K562 (cell line): ENCODE results near the gene WNK2. TPM values are rescaled to one million over a fixed set of nuclear protein-coding genes. Genes with fewer than 3 reads are reported as not detected.

ENCODE experiments used
- ATAC-seq: fragments of 200-7000 bp; cut with Tn5 transposase; 3 replicates; pipeline ENCODE4 v1.9.1; 2020; ENCODE audit warnings: moderate library complexity
- BruUV-seq: library from RNA; stranded (reverse); fragments of 400-500 nt; replicated peaks from 2 replicates; lab custom pipeline; 2021; lab: Mats Ljungman, UMichigan
- CTCF ChIA-PET: fragments of 300-600 bp; formaldehyde crosslinking; extraction: SDS; loops from one replicate; lab custom pipeline; 2021; ENCODE audit warnings: low intra/inter-chr PET ratio; lab: Yijun Ruan, JAX
- POLR2A ChIA-PET: fragments of 300-600, 350-650 bp; sonication (Branson Sonifier 250); formaldehyde crosslinking; extraction: SDS; loops from one replicate; lab custom pipeline; 2021; ENCODE audit warnings: antibody characterized with exemption, inconsistent platforms; lab: Yijun Ruan, JAX
- DNase-seq, 4 experiments: peaks; one replicate each; pipeline versions ENCODE4 v3.0.0 to v3.0.0-alpha.2; 2011 to 2018; ENCODE audit warnings: low spot score in 3 of 4, mixed read lengths in 3 of 4; ENCODE audit errors: extremely low read depth in 1 of 4
- FAIRE-seq: peaks from 2 replicates; lab custom pipeline; 2011; peaks lifted over from hg19 to GRCh38; lab: Jason Lieb, UNC
- H2AFZ ChIP-seq: 2 replicates; pipeline ENCODE4 v1.6.0; 2011; ENCODE audit warnings: low read depth, low read length, control low read depth, inconsistent platforms
- H3K27ac ChIP-seq: fragments of 200-600 bp; 3 replicates; pipeline ENCODE4 v1.8.0; 2011; ENCODE audit warnings: low read depth, mild to moderate bottlenecking, control low read depth, inconsistent platforms, low read length, moderate library complexity, mixed read lengths; ENCODE audit errors: extremely low read depth
- H3K27me3 ChIP-seq, 2 experiments: fragments of 300-600 bp in 1 of 2; 2 replicates in 1 of 2; 3 replicates in 1 of 2; pipeline versions ENCODE4 v1.6.0 to v1.8.0; 2011; ENCODE audit warnings: inconsistent platforms in 2 of 2, low read length in 2 of 2, mild to moderate bottlenecking in 1 of 2, mixed read lengths in 1 of 2, moderate library complexity in 1 of 2; ENCODE audit not compliant: control insufficient read depth in 2 of 2, insufficient read depth in 2 of 2
- H3K36me3 ChIP-seq: fragments of 300-600 bp; 3 replicates; pipeline ENCODE4 v1.8.0; 2011; ENCODE audit warnings: mild to moderate bottlenecking, low read length, inconsistent platforms; ENCODE audit not compliant: control insufficient read depth, insufficient read depth
- H3K4me1 ChIP-seq, 2 experiments: fragments of 200-600 bp in 1 of 2; replicated peaks in 1 of 2; 2 replicates in 1 of 2; 3 replicates in 1 of 2; pipeline versions ENCODE4 v1.5.1 to v1.8.0; 2011; ENCODE audit warnings: inconsistent platforms in 2 of 2, low read length in 2 of 2, mild to moderate bottlenecking in 1 of 2, mixed read lengths in 1 of 2, moderate library complexity in 1 of 2; ENCODE audit not compliant: control insufficient read depth in 2 of 2, insufficient read depth in 2 of 2
- H3K4me2 ChIP-seq: 2 replicates; pipeline ENCODE4 v1.6.1; 2011; ENCODE audit warnings: low read length, control low read depth, inconsistent platforms, mixed read lengths; ENCODE audit not compliant: insufficient read depth
- H3K4me3 ChIP-seq: fragments of 200-600 bp; sonication (generic), shearing (Covaris generic); 2 replicates; pipeline ENCODE4 v1.5.1; 2016; ENCODE audit warnings: control low read depth, inconsistent platforms
- H3K79me2 ChIP-seq: fragments of 200-600 bp; 3 replicates; pipeline ENCODE4 v1.8.0; 2011; ENCODE audit warnings: low read length, inconsistent platforms; ENCODE audit not compliant: control insufficient read depth, insufficient read depth
- H3K9ac ChIP-seq, 2 experiments: 2 replicates each; pipeline versions ENCODE4 v1.6.0 to v1.6.1; 2011; ENCODE audit warnings: low read depth in 2 of 2, low read length in 2 of 2, control low read depth in 1 of 2, inconsistent platforms in 1 of 2, mild to moderate bottlenecking in 1 of 2, mixed read lengths in 1 of 2; ENCODE audit not compliant: insufficient read depth in 1 of 2
- H3K9me1 ChIP-seq: one replicate; pipeline ENCODE4 v1.6.0; 2011; ENCODE audit warnings: inconsistent platforms, mild to moderate bottlenecking, low read length, moderate library complexity; ENCODE audit not compliant: control insufficient read depth, insufficient read depth
- H3K9me3 ChIP-seq: replicated peaks from 2 replicates; pipeline ENCODE4 v1.5.1; 2011; ENCODE audit warnings: low read depth, low read length, inconsistent platforms; ENCODE audit not compliant: control insufficient read depth, insufficient read depth
- H4K20me1 ChIP-seq: replicated peaks from 2 replicates; pipeline ENCODE4 v1.6.1; 2011; ENCODE audit warnings: low read length, inconsistent platforms, mixed read lengths; ENCODE audit not compliant: control insufficient read depth, insufficient read depth
- ARHGAP35 ChIP-seq: fragments of 450-650 bp; IDR thresholded peaks from 2 replicates; pipeline ENCODE4 v1.6.1; 2018; ENCODE audit not compliant: partially characterized antibody
- HDAC1 ChIP-seq, 2 experiments: fragments of 450-650 bp; IDR thresholded peaks; 2 replicates each; pipeline ENCODE4 v1.6.1; 2016 to 2017; ENCODE audit warnings: inconsistent platforms in 1 of 2, mild to moderate bottlenecking in 1 of 2, moderate library complexity in 1 of 2
- HDAC2 ChIP-seq: fragments of 450-650 bp; IDR thresholded peaks from 2 replicates; pipeline ENCODE4 v1.6.1; 2016; ENCODE audit warnings: mild to moderate bottlenecking
- HMGN3 ChIP-seq: IDR thresholded peaks from 2 replicates; pipeline ENCODE4 v1.6.1; 2011; ENCODE audit warnings: borderline replicate concordance, low read depth, mild to moderate bottlenecking, mixed read lengths, low read length; ENCODE audit not compliant: insufficient read length; ENCODE audit errors: extremely low read depth
- KAT7 ChIP-seq: sonication (generic); formaldehyde crosslinking; IDR thresholded peaks from 2 replicates; pipeline ENCODE4 v1.8.0; 2022; ENCODE audit warnings: missing genetic modification reagents, mild to moderate bottlenecking, borderline replicate concordance
- KDM5B ChIP-seq: fragments of 200-600 bp; sonication (generic); IDR thresholded peaks from 2 replicates; pipeline ENCODE4 v1.6.1; 2012; ENCODE audit warnings: low read depth, mild to moderate bottlenecking, moderate library complexity, low read length, control low read depth, inconsistent platforms; ENCODE audit not compliant: insufficient replicate concordance
- KLF16 ChIP-seq: IDR thresholded peaks from 2 replicates; pipeline ENCODE4 v1.6.1; 2016; ENCODE audit warnings: antibody characterized with exemption
- TAF1 ChIP-seq: IDR thresholded peaks from 2 replicates; pipeline ENCODE4 v1.6.1; 2011; ENCODE audit warnings: mild to moderate bottlenecking, low read length, moderate library complexity; ENCODE audit not compliant: insufficient read depth, control insufficient read depth, severe bottlenecking; ENCODE audit errors: extremely low read depth
- TFAM ChIP-seq: fragments of 250-450 bp; sonication (Bioruptor Pico); conservative IDR thresholded peaks from 2 replicates; pipeline ENCODE4 v1.5.0; 2021; ENCODE audit warnings: mild to moderate bottlenecking, moderate library complexity
- ZNF311 ChIP-seq: fragments of 250-450 bp; sonication (Bioruptor Pico); IDR thresholded peaks from 2 replicates; pipeline ENCODE4 v1.4.0; 2020; ENCODE audit warnings: mild to moderate bottlenecking, moderate library complexity
- ZNF586 ChIP-seq: fragments of 450-650 bp; formaldehyde crosslinking; conservative IDR thresholded peaks from 2 replicates; pipeline ENCODE4 v1.4.0; 2020; ENCODE audit warnings: mild to moderate bottlenecking, moderate library complexity
- WGBS: fragments of 100-300 bp; shearing (Covaris generic); methylation state at CpG from one replicate; pipeline ENCODE4 v1.1.6; 2016; ENCODE audit warnings: low coverage, mixed read lengths; ENCODE audit not compliant: insufficient coverage; ENCODE audit errors: missing lambda C conversion rate; 5-methylcytosine and 5-hydroxymethylcytosine counted together
- in situ Hi-C: fragments of 300-500 bp; cut with MboI; formaldehyde crosslinking; loops from 4 replicates; pipeline ENCODE4 v1.15.0; 2018; ENCODE audit warnings: inconsistent platforms, mixed read lengths
- intact Hi-C: fragments of 100-400 bp; cut with micrococcal nuclease; formaldehyde crosslinking; loops from 2 replicates; pipeline ENCODE4 v1.14.2; 2022
- polyA plus RNA-seq, 8 experiments: library from polyadenylated mRNA; depleted of rRNA in 4 of 8; stranded (reverse) in 5 of 8; unstranded in 3 of 8; fragments of >200 nt; fragmentation: Nextera tagmentation in 2 of 8; fragmentation: Illumina TruSeq in 1 of 8; extraction: Ambion mirVana in 2 of 8; extraction: Trizol in 1 of 8; gene quantifications; 2 replicates each; pipeline versions ENCODE4 v1.2.1 to v1.2.3, GENCODE V29; 2011 to 2014; ENCODE audit warnings: inconsistent platforms in 1 of 8, missing spikeins in 1 of 8
- total RNA-seq, 7 experiments: library from RNA; depleted of rRNA in 6 of 7; stranded (reverse); fragments of >200 nt in 6 of 7; fragmentation: Illumina TruSeq in 2 of 7; extraction: Trizol in 2 of 7; gene quantifications; 2 replicates each; pipeline versions ENCODE4 v1.2.1 to v1.2.3, GENCODE V29; 2011 to 2021; ENCODE audit warnings: low replicate concordance in 1 of 7
- TF ChIP-seq, protein P1 (sequence below), 2 experiments: fragments of 450-650 bp in 1 of 2; IDR thresholded peaks; 2 replicates each; pipeline ENCODE4 v1.6.1; 2011 to 2017; ENCODE audit warnings: low read depth in 2 of 2, antibody characterized with exemption in 1 of 2, borderline replicate concordance in 1 of 2, low read length in 1 of 2, mild to moderate bottlenecking in 1 of 2, mixed read lengths in 1 of 2; ENCODE audit not compliant: control insufficient read depth in 1 of 2
- TF ChIP-seq, protein P2 (sequence below): fragments of 450-650 bp; IDR thresholded peaks from 2 replicates; pipeline ENCODE4 v1.6.1; 2016
- TF ChIP-seq, protein P3 (sequence below): sonication (generic); formaldehyde crosslinking; IDR thresholded peaks from 2 replicates; pipeline ENCODE4 v1.8.0; 2022; ENCODE audit warnings: mild to moderate bottlenecking, low read depth, missing genetic modification reagents

The WNK2 gene
- total and polyA plus RNA-seq, 9 of the 15 experiments (the other 6 are each of a cell fraction or from before 2014, with no cell fraction given), result 0.36 to 3.3 (median 0.64) TPM; not detected in 2

DNA sequence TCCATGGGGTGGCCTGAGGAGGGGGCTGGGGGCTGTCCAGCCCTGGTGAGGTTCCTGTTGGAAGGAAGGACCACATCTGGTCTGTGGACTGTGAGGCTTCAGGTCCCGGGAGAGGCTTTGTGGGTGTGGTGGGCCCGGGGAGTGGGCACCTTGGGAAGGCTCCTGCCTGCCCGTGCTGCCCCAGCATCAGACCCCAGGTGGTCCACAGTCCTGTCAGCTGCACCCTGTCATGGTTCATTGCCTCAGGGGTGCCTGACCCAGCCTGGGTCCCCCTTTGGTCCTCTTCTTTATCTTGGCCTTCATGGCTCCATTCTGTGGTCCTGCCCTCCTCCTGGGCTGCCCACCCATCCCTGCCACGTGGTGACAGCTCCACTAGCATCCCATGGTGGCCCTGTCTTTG, 36.7 kb downstream of the WNK2 start:
- Histone ChIP-seq H3K27ac (no peak overlapping the region), H3K36me3 (no peaks in the 10 kb centered on the region), H2AFZ (no peak overlapping the region), H3K9ac (no peak overlapping the region), H3K9me3 (no peaks in the 10 kb centered on the region), H3K79me2 (no peaks in the 10 kb centered on the region), H3K9me1 (no peaks in the 10 kb centered on the region), H3K4me2 (no peak overlapping the region), H3K4me1 (no peaks in the 10 kb centered on the region), H4K20me1 (no peaks in the 10 kb centered on the region), H3K27me3 (peaks cover 25 to 56% of the 10 kb centered on the region in 2 experiments), H3K4me3 (no peak overlapping the region)
- DNase-seq (no peak), ATAC-seq (no peak), FAIRE-seq (no peak)
- in situ Hi-C loops, result no loop called here
- ChIA-PET POLR2A (interaction anchor here (1.3 kb wide), 1 partner anchor 91 kb away, joined by 3 read pairs; no protein-coding TSS in a partner anchor), CTCF (interaction anchor here (1.4 kb wide), 1 partner anchor 61 kb away, joined by 5 read pairs; no protein-coding TSS in a partner anchor)
- intact Hi-C loops, result no loop called here
- WGBS, result 0% methylated on average over 4 of the region's 4 CpGs
- no TSS peak for BruUV-seq
- TF ChIP-seq KDM5B (no peak), ZNF311 (CRISPR knock-in tag) (no peak), HDAC2 (no peak), HMGN3 (no peak), ARHGAP35 (no peak), TFAM (CRISPR knock-in tag) (no peak), KLF16 (no peak), TAF1 (no peak), HDAC1 (IDR thresholded peaks at IDR 0.05) (no peak), ZNF586 (CRISPR knock-in tag) (no peak), KAT7 (no peak)
- TF ChIP-seq, protein P1, sequence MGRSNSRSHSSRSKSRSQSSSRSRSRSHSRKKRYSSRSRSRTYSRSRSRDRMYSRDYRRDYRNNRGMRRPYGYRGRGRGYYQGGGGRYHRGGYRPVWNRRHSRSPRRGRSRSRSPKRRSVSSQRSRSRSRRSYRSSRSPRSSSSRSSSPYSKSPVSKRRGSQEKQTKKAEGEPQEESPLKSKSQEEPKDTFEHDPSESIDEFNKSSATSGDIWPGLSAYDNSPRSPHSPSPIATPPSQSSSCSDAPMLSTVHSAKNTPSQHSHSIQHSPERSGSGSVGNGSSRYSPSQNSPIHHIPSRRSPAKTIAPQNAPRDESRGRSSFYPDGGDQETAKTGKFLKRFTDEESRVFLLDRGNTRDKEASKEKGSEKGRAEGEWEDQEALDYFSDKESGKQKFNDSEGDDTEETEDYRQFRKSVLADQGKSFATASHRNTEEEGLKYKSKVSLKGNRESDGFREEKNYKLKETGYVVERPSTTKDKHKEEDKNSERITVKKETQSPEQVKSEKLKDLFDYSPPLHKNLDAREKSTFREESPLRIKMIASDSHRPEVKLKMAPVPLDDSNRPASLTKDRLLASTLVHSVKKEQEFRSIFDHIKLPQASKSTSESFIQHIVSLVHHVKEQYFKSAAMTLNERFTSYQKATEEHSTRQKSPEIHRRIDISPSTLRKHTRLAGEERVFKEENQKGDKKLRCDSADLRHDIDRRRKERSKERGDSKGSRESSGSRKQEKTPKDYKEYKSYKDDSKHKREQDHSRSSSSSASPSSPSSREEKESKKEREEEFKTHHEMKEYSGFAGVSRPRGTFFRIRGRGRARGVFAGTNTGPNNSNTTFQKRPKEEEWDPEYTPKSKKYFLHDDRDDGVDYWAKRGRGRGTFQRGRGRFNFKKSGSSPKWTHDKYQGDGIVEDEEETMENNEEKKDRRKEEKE (IDR thresholded peaks at IDR 0.05; ENCODE audit: borderline replicate concordance in 1 of 2, control insufficient read depth in 1 of 2, low read depth in 2 of 2, low read length in 1 of 2), result no peak
- TF ChIP-seq, protein P2, sequence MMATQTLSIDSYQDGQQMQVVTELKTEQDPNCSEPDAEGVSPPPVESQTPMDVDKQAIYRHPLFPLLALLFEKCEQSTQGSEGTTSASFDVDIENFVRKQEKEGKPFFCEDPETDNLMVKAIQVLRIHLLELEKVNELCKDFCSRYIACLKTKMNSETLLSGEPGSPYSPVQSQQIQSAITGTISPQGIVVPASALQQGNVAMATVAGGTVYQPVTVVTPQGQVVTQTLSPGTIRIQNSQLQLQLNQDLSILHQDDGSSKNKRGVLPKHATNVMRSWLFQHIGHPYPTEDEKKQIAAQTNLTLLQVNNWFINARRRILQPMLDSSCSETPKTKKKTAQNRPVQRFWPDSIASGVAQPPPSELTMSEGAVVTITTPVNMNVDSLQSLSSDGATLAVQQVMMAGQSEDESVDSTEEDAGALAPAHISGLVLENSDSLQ, result no peak
- TF ChIP-seq, protein P3, sequence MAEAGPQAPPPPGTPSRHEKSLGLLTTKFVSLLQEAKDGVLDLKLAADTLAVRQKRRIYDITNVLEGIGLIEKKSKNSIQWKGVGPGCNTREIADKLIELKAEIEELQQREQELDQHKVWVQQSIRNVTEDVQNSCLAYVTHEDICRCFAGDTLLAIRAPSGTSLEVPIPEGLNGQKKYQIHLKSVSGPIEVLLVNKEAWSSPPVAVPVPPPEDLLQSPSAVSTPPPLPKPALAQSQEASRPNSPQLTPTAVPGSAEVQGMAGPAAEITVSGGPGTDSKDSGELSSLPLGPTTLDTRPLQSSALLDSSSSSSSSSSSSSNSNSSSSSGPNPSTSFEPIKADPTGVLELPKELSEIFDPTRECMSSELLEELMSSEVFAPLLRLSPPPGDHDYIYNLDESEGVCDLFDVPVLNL, result no peak
